Measurements from ENCODE around the gene CEP19. TPM values are rescaled to one million over a fixed set of nuclear protein-coding genes. Genes with fewer than 3 reads are reported as not detected.
"Not testable (repeated sequence)": the region's sequence is repeated elsewhere in the genome, so short reads cannot be mapped to it uniquely, and the experiment has no call there.

The CEP19 gene
- total RNA-seq, 1 donor from 2014 or later: 2.1 TPM

- Mint-ChIP-seq H3K9me3 (peaks cover 14% of the 10 kb centered on the region), H3K36me3 (peaks cover 31% of the 10 kb centered on the region), H3K4me3 (no peak overlapping the region), H3K4me1 (peaks cover 11% of the 10 kb centered on the region), H3K27me3 (ENCODE audit: low read depth) (no peaks in the 10 kb centered on the region), H3K27ac (no peak overlapping the region)
- no peak for TF ChIP-seq CTCF (IDR thresholded peaks at IDR 0.05; ENCODE audit: unreplicated experiment)
- no peak for DNase-seq (ENCODE audit: low spot score in 2 of 2, unreplicated experiment in 2 of 2)
These were observed 37.1 kb upstream of the CEP19 start for GRCh38 chr3:196749125-196749524.

- H3K27me3 Mint-ChIP-seq (ENCODE audit: low read depth); H3K4me3 Mint-ChIP-seq; H3K27ac Mint-ChIP-seq; DNase-seq (ENCODE audit: low spot score in 2 of 2, unreplicated experiment in 2 of 2); H3K9me3 Mint-ChIP-seq: not testable (repeated sequence)
- H3K4me1 Mint-ChIP-seq: peaks cover 11% of the 10 kb centered on the region
- peaks cover 16% of the 10 kb centered on the region for H3K36me3 Mint-ChIP-seq
These were observed 31.5 kb upstream of the CEP19 start for GRCh38 chr3:196743569-196743968.

DNA sequence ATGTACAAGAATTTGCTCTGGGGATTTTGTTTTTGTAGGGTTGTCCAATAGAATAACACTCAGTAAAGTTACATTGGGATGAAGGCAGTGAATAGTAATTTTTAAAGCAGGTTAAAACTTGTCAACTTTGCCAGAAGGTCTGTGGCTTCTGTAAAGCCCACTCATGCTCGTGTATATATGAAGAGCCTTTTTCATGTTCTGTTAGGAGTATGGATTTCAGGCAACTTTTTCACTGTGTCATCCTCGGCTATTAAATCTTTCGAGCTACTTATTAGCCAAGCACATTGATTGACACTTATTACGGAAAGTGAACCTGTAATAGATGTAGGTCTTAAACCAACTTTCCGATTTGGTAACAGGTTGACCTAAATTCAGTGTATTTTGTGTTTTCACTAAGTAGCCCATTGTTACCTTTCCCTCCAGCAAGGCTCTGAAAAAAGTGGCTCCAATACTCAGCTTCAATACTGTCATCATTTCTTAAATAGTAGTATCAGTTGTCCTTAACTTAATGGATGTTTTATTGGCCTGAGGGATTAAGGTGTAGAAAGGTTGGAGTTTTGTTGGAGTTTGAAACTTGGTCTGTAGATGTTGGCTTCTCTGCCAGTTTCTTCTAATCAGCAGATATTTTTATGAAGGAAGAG lies 29.3 kb upstream of the CEP19 start:
- Mint-ChIP-seq H3K27ac (peak overlapping the region; percentile 100), H3K4me1 (peaks cover 11% of the 10 kb centered on the region), H3K4me3 (peak overlapping the region; percentile 99), H3K27me3 (ENCODE audit: low read depth) (no peaks in the 10 kb centered on the region), H3K9me3 (peaks cover 6% of the 10 kb centered on the region), H3K36me3 (peaks cover 17% of the 10 kb centered on the region)
- no peak for TF ChIP-seq CTCF (IDR thresholded peaks at IDR 0.05; ENCODE audit: unreplicated experiment)
- no peak for DNase-seq (ENCODE audit: low spot score in 2 of 2, unreplicated experiment in 2 of 2)

DNA sequence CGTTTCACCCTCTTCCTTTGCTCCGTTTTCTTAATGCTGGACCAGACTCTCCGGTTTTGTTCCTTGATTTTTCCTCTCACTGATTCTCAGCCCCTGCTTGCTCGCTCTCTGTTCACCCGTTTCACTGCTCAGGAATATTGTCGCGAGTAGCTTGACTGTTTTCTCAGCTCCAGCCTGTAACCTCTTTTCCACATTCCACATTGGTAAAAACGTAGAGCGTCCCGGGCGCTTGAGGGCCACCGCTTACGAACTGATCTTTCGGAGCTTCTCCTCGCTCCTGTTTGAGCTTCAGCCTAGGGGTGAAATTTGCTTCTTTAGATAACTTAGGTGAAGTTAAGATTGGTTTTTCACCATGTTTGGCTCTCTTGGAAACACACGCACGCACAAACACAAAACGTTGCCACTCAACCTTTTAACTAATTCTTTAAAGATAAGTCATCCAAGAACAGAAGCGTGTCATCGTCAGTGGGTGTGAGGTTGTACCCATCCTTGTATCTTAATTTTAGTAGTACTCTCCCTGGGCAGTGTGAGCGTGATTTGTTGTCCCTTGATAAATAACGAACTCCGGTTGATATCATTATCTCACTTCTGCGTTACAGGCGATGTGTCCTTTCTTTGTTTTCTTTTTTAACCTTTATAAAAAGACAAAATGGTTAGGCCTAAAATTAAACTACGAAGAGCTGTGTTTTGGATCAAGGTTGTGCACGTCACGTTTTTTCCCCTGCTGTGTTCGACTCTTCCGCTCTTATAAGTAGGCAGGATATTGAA lies 28.6 kb upstream of the CEP19 start:
- peaks cover 11% of the 10 kb centered on the region for H3K4me1 Mint-ChIP-seq
- H3K36me3 Mint-ChIP-seq: peaks cover 15% of the 10 kb centered on the region
- H3K27me3 Mint-ChIP-seq (ENCODE audit: low read depth): no peaks in the 10 kb centered on the region
- peak in 1 of 2 experiments; percentile 67 for DNase-seq (ENCODE audit: low spot score in 2 of 2, unreplicated experiment in 2 of 2)
- peaks cover 6% of the 10 kb centered on the region for H3K9me3 Mint-ChIP-seq
- peak overlapping the region; percentile 99 for H3K4me3 Mint-ChIP-seq
- H3K27ac Mint-ChIP-seq: peak overlapping the region; percentile 100
- TF ChIP-seq CTCF (IDR thresholded peaks at IDR 0.05; ENCODE audit: unreplicated experiment): no peak

DNA sequence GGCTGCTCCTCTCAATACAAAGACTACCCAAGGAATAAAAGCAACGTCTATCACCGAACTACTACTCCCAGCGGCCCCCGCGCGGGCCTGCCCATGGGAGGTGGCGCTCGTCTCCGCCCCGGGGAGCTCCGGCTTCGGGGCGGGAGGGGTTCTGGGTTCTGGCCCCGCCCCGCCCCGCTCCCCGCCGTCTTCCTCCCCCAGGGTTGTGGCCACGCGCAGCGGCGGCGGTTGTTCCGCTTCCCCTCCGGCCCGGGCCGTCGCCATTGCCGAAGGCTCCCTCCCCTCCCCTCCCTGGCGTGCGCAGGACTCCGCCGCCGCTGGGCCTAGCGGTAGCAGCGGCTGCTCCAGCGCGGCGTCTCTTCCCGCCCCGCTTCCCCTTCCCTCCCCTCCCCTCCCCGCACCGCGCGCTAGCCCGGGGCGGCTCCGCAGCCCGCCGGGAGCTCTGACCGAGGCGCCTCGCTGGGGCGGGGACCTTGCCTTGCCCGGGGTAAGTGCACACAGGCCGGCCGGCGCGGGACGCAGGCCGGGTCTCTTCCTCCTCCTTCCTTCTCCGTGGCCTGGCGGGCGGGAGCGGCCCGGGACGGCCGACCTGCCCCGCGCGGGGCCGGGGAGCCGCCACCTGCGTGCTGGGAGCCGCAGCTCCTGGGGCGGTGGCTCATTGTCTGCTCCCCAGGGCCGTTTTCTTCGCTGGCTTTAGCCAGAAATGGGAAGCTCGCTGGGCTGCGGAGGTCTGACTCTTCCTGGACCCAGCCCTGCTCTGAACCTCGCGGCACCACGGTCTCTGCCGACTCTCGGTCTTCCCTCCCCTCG lies 27.8 kb upstream of the CEP19 start, which contains the start of gene PAK2:
Gene PAK2, plus strand, starts transcription at position 187 of the 810 bp plus-strand sequence. CDS start 42,790 bp downstream, outside the sequence.
- Mint-ChIP-seq H3K27me3 (ENCODE audit: low read depth) (no peaks in the 10 kb centered on the region), H3K9me3 (peaks cover 6% of the 10 kb centered on the region), H3K4me1 (peaks cover 11% of the 10 kb centered on the region), H3K4me3 (peak within 1 kb of the TSS; percentile 99), H3K36me3 (peaks cover 19% of the 10 kb centered on the region), H3K27ac (peak within 1 kb of the TSS; percentile 100)
- no peak for TF ChIP-seq CTCF (IDR thresholded peaks at IDR 0.05; ENCODE audit: unreplicated experiment)
- peak; percentile 75 to 80 for DNase-seq (ENCODE audit: low spot score in 2 of 2, unreplicated experiment in 2 of 2)
